ENCODE results near the gene TULP4.
"Not testable (repeated sequence)": the region's sequence is repeated elsewhere in the genome, so short reads cannot be mapped to it uniquely, and the experiment has no call there.

Gene TULP4

GRCh38 chr6:158397578-158397977 is 85.3 kb downstream of the TULP4 start:
- Mint-ChIP-seq H3K27ac (peak overlapping the region; percentile 55), H3K9me3 (peaks cover 18% of the 10 kb centered on the region), H3K27me3 (ENCODE audit: low read depth, poor library complexity) (no peaks in the 10 kb centered on the region), H3K4me1 (peaks cover 16% of the 10 kb centered on the region), H3K36me3 (ENCODE audit: low read depth) (peaks cover 38% of the 10 kb centered on the region), H3K4me3 (no peak overlapping the region)
- no peak for TF ChIP-seq CTCF (IDR thresholded peaks at IDR 0.05)
- no peak for DNase-seq

- no peak for TF ChIP-seq CTCF (IDR thresholded peaks at IDR 0.05)
- H3K27ac Mint-ChIP-seq = peak overlapping the region; percentile 70
- peaks cover 11% of the 10 kb centered on the region for H3K9me3 Mint-ChIP-seq
- peaks cover 16% of the 10 kb centered on the region for H3K4me1 Mint-ChIP-seq
- H3K27me3 Mint-ChIP-seq (ENCODE audit: low read depth, poor library complexity) = no peaks in the 10 kb centered on the region
- H3K36me3 Mint-ChIP-seq (ENCODE audit: low read depth) = peaks cover 29% of the 10 kb centered on the region
- no peak overlapping the region for H3K4me3 Mint-ChIP-seq
- no peak for DNase-seq
These were observed 86.2 kb downstream of the TULP4 start for GRCh38 chr6:158398252-158399024.

- no peaks in the 10 kb centered on the region for H3K27me3 Mint-ChIP-seq (ENCODE audit: low read depth, poor library complexity)
- H3K36me3 Mint-ChIP-seq (ENCODE audit: low read depth) = peaks cover 27% of the 10 kb centered on the region
- peaks cover 16% of the 10 kb centered on the region for H3K4me1 Mint-ChIP-seq
- no peak overlapping the region for H3K4me3 Mint-ChIP-seq
- H3K27ac Mint-ChIP-seq = peak overlapping the region; percentile 70
- DNase-seq = no peak
- H3K9me3 Mint-ChIP-seq = peaks cover 8% of the 10 kb centered on the region
- TF ChIP-seq CTCF (IDR thresholded peaks at IDR 0.05) = no peak
These were observed 86.9 kb downstream of the TULP4 start for GRCh38 chr6:158399040-158399700.

- no peak overlapping the region for H3K27ac Mint-ChIP-seq
- peaks cover 35% of the 10 kb centered on the region for H3K36me3 Mint-ChIP-seq (ENCODE audit: low read depth)
- TF ChIP-seq CTCF (IDR thresholded peaks at IDR 0.05) = no peak
- no peak for DNase-seq
- H3K4me1 Mint-ChIP-seq = peaks cover 19% of the 10 kb centered on the region
- peaks cover 26% of the 10 kb centered on the region for H3K9me3 Mint-ChIP-seq
- no peaks in the 10 kb centered on the region for H3K27me3 Mint-ChIP-seq (ENCODE audit: low read depth, poor library complexity)
- no peak overlapping the region for H3K4me3 Mint-ChIP-seq
These were observed 89.9 kb downstream of the TULP4 start for GRCh38 chr6:158402184-158402583.

GRCh38 chr6:158405321-158405831 is 93.1 kb downstream of the TULP4 start:
- H3K9me3 Mint-ChIP-seq = peaks cover 30% of the 10 kb centered on the region
- peak overlapping the region; percentile 0 for H3K27ac Mint-ChIP-seq
- H3K4me1 Mint-ChIP-seq = peaks cover 32% of the 10 kb centered on the region
- not testable (repeated sequence) for DNase-seq; H3K27me3 Mint-ChIP-seq (ENCODE audit: low read depth, poor library complexity); H3K4me3 Mint-ChIP-seq
- peaks cover 50% of the 10 kb centered on the region for H3K36me3 Mint-ChIP-seq (ENCODE audit: low read depth)

DNA sequence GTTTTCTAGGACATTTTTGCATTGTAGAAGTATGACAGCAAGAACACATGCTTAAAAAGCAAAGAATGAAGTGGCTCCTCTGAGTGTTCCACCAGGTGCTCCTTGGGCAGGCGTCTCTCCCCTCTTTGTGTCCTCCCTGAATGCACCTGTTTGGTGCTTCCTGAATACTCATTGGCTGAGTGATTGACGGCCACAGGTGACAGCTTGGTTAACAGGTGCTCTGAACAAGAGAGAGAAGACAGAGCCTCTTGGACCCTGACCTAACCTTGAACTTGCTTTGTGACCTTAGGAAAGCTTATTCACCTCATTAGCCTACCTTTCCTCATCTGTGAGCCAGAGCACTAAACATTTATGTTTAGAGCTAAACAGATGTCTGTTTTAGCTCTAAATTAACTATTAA is 93.7 kb downstream of the TULP4 start:
- Mint-ChIP-seq H3K36me3 (ENCODE audit: low read depth) (peaks cover 50% of the 10 kb centered on the region), H3K27ac (no peak overlapping the region), H3K4me3 (no peak overlapping the region)

More for the DNA sequence above, 93.7 kb downstream of the TULP4 start:
- DNase-seq = no peak
- H3K9me3 Mint-ChIP-seq = peaks cover 30% of the 10 kb centered on the region
- no peak for TF ChIP-seq CTCF (IDR thresholded peaks at IDR 0.05)
- H3K4me1 Mint-ChIP-seq = peaks cover 32% of the 10 kb centered on the region
- no peaks in the 10 kb centered on the region for H3K27me3 Mint-ChIP-seq (ENCODE audit: low read depth, poor library complexity)

All from nephron progenitor cell (in vitro differentiated cells).